RPMI7951 (cell line): ENCODE measurements around the gene PTPRN2. TPM values are rescaled to one million over a fixed set of nuclear protein-coding genes. Genes with fewer than 3 reads are reported as not detected.
"Not testable (repeated sequence)": the region's sequence is repeated elsewhere in the genome, so short reads cannot be mapped to it uniquely, and the experiment has no call there.

ENCODE experiments used
- DNase-seq: peaks from one replicate; pipeline ENCODE4 v3.0.0-alpha.2; 2012; ENCODE audit warnings: low read depth
- total RNA-seq: library from RNA; depleted of rRNA; stranded (reverse); fragments of >200 nt; shearing (Covaris generic); gene quantifications from 2 replicates; pipeline ENCODE4 v1.2.3, GENCODE V29; 2014

Gene PTPRN2
- total RNA-seq, 1 experiment from 2014 or later, result 9.0 TPM

GRCh38 chr7:158350166-158350900 is 237.3 kb downstream of the PTPRN2 start:
- DNase-seq, result no peak

GRCh38 chr7:158348446-158348845 is 239.2 kb downstream of the PTPRN2 start:
- DNase-seq, result no peak

GRCh38 chr7:158348039-158348438 is 239.6 kb downstream of the PTPRN2 start:
- DNase-seq, result not testable (repeated sequence)

- DNase-seq, result no peak
Measured at GRCh38 chr7:158345731-158346130, 241.9 kb downstream of the PTPRN2 start.

DNA sequence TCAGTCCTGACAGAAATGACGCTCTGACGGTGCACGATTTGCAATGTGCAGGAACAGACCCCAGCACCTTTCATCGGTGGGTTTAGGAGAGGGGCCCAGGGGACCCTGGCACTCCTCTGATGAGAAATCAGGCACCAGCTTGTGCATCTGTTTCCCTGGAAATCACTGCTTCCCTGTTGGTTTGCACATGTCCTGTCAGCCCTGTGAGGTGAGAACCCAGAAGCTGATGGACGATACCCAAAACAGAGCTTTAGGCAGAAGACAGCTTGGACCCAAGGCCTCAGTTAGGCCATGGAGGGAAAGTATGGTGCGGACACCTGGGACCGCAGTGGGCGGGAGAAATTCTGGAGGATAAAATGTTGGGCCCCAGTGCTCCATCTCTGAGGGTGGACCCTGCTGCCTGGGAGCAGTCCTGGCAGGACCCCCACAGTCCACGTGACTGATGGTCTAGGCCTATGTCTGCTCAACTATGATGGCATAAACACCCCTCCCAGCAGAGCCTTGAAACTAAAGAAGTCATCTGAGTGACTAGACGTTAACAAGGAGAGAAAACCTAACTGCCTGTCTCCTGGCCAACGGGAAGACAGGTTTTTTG is 242.8 kb downstream of the PTPRN2 start:
- no peak for DNase-seq

GRCh38 chr7:158343936-158344455 is 243.6 kb downstream of the PTPRN2 start:
- no peak for DNase-seq

DNA sequence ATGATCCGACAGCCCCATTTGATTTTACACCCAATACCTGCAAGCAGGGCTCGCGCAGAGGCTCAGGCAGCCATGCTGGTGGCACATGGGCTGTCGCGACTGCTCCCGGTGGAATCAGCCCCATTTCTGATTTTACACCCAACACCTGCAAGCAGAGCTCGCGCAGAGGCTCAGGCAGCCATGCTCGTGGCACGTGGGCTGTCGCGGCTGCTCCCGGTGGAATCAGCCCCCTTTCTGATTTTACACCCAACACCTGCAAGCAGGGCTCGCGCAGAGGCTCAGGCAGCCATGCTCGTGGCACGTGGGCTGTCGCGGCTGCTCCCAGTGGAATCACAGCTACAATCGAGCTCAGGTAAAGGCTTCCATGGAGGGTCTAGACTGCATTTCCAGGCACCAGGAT is 244.1 kb downstream of the PTPRN2 start:
- no peak for DNase-seq

GRCh38 chr7:158341097-158341496 is 246.5 kb downstream of the PTPRN2 start:
- DNase-seq, result not testable (repeated sequence)

DNA sequence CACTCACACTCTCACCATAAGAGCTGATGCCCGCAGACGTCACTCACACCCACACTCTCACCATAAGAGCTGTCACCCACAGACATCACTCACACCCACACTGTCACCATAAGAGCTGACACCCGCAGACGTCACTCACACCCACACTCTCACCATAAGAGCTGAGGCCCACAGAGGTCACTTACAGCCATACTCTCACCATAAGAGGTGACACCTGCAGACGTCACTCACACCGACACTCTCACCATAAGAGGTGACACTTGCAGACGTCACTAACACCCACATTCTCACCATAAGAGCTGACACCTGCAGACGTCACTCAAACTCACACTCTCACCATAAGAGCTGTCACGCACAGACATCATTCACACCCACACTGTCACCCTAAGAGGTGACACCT is 250.7 kb downstream of the PTPRN2 start:
- DNase-seq, result not testable (repeated sequence)

DNA sequence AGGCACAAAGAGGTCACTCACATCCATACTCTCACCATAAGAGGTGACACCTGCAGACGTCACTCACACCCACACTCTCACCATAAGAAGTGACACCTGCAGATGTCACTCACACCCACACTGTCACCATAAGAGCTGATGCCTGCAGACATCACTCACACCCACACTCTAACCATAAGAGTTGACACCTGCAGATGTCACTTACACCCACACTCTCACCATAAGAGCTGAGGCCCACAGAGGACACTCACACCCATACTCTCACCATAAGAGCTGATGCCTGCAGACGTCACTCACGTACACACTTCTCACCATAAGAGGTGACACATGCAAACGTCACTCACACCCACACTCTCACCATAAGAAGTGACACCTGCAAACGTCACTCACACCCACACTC is 255.1 kb downstream of the PTPRN2 start:
- DNase-seq, result not testable (repeated sequence)

DNA sequence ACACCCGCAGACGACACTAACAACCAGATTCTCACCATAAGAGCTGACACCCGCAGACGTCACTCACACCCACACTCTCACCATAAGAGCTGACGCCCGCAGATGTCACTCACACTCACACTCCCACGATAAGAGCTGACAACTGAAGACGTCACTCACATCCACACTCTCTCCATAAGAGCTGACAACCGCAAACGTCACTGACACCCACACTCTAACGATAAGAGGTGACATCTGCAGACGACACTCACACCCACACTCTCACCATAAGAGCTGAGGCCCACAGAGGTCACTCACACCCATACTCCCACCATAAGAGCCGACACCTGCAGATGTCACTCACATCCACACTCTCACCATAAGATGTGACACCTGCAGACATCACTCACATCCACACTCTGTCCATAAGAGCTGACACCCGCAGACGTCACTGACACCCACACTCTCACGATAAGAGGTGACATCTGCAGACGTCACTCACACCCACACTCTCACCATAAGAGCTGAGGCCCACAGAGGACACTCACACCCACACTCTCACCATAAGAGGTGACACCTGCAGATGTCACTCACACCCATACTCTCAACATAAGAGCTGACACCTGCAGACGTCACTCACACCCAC is 255.7 kb downstream of the PTPRN2 start:
- not testable (repeated sequence) for DNase-seq

DNA sequence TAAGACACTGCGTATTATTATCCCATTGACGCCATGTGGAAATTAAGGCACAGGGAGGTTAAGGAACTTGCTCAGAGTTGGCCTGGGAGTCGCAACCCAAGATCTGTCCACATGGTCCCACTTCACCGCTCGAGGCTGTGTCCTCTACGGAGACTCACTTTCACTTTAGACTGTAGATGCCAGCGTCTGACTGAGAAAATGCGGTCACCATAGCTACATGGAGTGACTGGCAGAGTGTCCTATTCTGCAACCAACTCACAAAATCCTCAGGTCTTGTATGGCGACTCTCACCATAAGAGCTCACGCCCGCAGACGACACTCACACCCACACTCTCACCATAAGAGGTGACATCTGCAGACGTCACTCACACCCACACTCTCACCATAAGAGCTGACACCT is 257.9 kb downstream of the PTPRN2 start:
- DNase-seq, result no peak

DNA sequence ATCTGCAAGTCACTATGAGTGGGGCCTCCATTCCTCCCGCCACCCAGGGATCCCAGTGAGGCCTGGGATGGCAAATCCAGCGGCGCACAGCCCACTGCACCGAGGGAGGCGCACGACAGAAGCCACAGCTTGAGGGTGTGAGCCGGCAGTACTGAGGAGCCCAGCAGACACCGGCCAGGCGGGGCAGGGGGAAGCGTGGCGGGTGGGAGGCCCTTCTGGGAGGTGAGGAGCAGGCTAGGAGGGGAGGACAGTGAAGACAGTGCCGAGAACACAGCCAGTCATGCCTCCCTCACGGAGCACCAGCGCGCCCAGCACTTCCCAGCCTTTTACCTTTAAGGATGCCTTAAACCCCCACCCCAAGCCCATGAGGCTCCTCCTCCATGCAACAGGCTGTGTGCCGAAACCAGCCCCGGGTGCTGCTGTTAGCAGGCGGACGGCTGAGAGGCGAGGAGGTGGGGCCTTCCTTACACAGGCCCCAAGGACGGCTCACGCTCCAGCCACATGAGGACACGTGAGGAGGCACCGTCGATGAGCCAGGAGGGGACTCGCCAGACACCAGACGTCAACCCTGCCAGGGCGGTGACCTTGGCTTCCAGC is 258.5 kb downstream of the PTPRN2 start:
- no peak for DNase-seq

DNA sequence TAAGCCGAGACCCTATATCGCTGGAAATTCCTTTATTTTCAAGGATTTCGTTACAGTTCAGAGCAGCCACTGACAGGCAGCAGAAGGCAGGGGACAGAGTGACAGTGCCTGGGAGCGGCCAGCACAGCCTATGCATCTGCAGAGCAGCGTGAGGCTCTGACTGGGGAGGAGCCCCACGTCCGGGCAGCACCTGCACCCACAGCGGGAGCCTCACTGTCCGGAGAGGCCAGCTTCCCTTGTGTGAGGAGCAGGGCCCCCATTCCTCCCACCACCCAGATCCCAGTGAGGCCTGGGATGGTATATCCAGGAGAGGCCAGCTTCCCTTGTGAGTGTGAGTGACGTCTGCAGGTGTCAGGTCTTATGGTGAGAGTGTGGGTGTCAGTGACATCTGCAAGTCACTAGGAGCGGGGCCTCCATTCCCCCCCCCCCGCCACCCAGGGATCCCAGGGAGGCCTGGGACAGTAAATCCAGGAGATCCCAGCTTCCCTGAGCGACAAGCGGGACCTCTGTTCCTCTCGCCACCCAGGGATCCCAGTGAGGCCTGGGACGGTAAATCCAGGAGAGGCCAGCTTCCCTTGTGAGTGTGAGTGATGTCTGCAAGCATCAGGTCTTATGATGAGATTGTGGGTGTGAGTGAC is 259.1 kb downstream of the PTPRN2 start:
- DNase-seq, result no peak

DNA sequence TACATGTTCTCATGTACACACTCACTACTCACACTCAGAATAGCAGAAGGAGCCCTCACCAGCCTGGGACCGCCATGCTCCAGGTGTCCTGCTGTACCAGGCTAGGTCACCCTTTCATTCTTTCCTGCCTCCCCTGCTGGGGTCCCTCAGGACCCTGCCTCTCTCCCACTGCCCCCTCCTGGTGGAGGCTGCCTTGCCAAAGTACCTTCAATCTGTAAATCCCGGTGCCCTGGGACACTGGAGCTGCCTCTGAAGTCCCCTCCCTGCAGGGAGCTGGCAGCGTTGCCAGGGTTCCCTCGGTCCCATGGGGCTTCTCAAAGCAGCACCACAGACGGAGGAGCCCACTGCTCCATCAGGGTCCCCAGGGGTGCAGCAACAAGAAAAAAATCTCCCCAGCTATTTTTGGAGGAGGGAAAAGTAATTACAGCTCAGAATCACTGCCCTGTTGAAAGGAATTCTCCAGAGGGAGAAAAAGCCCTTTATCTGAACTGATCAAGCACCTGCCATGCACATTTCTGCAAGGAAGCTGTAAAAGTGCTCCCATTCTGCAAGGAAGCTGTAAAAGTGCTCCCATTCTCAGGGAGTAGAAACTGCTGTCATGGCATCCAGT is 259.9 kb downstream of the PTPRN2 start:
- no peak for DNase-seq

GRCh38 chr7:158327012-158327411 is 260.6 kb downstream of the PTPRN2 start:
- DNase-seq, result no peak

GRCh38 chr7:158325530-158326381 is 261.9 kb downstream of the PTPRN2 start:
- no peak for DNase-seq

- DNase-seq, result no peak
Measured at GRCh38 chr7:158324397-158325360, 262.9 kb downstream of the PTPRN2 start.

- DNase-seq, result no peak
Measured at GRCh38 chr7:158323741-158324396, 263.8 kb downstream of the PTPRN2 start.
